OCI-LY1 (cell line): ENCODE results near the gene TTC28.

Source experiments
- EZH2 ChIP-seq: fragments of 200-600 bp; sonication (generic), shearing (Covaris generic); IDR thresholded peaks from 2 replicates; pipeline ENCODE4 v1.8.0; 2017; ENCODE audit warnings: borderline replicate concordance, mixed run types, mild to moderate bottlenecking, antibody characterized with exemption, low read length, moderate library complexity, mixed read lengths
- TF ChIP-seq, protein P1 (sequence below): fragments of 200-600 bp; sonication (generic), shearing (Covaris generic); IDR thresholded peaks from 2 replicates; pipeline ENCODE4 v1.5.1; 2017; ENCODE audit warnings: mild to moderate bottlenecking, antibody characterized with exemption, low read length, moderate library complexity, mixed read lengths

- TF ChIP-seq, protein P1, sequence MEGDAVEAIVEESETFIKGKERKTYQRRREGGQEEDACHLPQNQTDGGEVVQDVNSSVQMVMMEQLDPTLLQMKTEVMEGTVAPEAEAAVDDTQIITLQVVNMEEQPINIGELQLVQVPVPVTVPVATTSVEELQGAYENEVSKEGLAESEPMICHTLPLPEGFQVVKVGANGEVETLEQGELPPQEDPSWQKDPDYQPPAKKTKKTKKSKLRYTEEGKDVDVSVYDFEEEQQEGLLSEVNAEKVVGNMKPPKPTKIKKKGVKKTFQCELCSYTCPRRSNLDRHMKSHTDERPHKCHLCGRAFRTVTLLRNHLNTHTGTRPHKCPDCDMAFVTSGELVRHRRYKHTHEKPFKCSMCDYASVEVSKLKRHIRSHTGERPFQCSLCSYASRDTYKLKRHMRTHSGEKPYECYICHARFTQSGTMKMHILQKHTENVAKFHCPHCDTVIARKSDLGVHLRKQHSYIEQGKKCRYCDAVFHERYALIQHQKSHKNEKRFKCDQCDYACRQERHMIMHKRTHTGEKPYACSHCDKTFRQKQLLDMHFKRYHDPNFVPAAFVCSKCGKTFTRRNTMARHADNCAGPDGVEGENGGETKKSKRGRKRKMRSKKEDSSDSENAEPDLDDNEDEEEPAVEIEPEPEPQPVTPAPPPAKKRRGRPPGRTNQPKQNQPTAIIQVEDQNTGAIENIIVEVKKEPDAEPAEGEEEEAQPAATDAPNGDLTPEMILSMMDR: no peak
- no peak for TF ChIP-seq EZH2
Measured at GRCh38 chr22:27993201-27993635, 686.4 kb downstream of the TTC28 start.
